HUDEP-2 (cell line): ENCODE results near the gene DMGDH.
"Not testable (repeated sequence)": the region's sequence is repeated elsewhere in the genome, so short reads cannot be mapped to it uniquely, and the experiment has no call there.

Experiments
- DNase-seq, 76 experiments: peaks; one replicate each; lab custom pipeline; 2025; ENCODE audit not compliant: unreplicated experiment in 76 of 76; lab: John Stamatoyannopoulos, UW

Gene DMGDH

DNA sequence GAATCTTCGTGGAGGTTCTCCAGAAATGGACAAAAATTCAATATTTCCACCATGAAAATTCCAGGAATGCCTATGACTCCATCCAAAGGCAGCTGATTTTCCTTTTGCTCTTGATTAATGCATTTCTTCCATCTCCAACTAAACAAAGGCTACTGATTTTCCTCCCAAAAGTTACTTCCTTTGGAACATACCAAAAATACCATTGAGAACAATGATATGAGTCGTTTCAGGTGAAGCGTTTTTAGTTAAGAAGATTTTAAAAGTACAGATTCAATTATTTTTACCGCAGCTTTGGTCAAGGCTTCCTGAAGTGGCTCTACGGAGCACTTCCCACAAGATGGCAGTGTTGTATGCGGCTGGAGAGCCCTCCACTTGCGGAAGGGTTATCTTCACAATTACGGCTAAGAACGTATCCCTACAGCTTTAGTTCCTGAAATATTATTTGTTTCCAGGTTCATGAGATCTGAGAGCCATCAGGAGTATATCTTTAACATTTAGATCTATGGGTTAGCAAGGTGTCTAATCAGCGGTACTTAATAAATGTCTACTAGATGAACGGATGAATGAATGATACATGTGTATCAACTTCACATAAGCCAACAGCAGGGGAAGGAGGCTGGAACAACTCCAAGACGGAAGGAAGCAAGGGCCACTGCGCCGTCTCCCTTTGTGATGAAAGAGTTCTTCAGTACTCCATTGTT is 48.5 kb downstream of the DMGDH start:
- DNase-seq, result peak in 36 of 76 experiments; percentile 1 to 51 (median 14)

DNA sequence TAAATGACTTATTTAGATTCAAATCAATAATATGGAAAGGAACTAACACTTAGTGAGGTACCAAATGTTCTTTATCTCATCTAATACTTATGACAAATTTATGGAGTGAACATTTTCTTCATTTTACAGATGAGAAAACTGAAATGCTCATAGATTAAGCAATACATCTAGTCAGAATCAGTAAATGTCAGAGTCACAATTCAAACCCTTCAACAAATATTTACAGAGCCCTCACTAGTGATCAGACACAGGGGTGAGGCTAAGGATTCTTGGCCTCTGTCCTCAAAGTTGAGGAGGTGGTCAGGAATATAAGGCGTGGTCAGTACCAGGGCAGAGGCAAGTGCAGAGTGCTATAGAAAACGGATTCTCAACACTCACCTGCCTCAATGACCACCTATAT is 54.8 kb downstream of the DMGDH start:
- DNase-seq, result no peak

DNA sequence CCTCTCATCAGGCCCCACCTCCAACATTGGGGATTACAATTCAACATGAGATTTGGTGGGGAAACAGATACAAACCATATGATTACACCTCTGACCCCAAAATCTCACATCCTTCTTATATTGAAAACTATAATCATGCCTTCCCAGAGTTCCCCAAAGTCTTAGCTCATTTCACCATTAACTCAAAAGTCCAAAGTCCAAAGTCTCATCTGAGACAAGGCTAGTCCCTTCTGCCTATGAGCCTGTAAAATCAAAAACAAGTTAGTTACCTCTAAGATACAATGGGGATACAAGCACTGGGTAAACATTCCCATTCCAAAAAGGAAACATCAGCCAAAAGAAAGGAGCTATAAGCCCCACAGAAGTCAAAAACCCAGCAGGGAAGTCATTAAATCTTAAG is 57.6 kb downstream of the DMGDH start:
- DNase-seq, result no peak

DNA sequence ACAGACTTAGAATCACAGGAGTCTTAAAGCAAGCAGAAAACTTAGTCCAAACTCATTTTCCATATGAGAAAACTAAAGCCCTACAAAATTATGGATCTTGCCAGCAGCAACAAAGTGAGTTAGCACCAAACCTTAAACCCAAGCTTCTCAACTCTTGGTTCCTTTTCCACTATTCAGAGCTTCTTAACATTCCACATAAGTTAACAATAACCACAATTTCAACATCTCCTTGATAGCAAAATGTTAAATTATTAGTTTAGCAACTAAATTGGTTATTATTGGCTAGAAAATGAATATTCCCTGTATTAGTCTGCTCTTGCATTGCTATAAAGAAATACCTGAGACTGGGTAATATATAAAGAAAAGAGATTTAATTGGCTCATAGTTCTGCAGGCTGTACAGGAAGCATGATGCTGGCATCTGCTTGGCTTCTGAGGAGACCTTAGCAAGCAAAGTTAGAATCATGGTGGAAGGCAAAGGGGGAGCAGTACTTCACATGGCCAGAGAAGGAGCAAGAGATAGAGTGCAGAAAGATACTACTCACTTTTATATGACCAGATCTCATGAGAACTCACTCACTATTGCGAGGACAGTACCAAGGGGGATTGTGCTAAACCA is 58.1 kb downstream of the DMGDH start:
- DNase-seq, result no peak

DNA sequence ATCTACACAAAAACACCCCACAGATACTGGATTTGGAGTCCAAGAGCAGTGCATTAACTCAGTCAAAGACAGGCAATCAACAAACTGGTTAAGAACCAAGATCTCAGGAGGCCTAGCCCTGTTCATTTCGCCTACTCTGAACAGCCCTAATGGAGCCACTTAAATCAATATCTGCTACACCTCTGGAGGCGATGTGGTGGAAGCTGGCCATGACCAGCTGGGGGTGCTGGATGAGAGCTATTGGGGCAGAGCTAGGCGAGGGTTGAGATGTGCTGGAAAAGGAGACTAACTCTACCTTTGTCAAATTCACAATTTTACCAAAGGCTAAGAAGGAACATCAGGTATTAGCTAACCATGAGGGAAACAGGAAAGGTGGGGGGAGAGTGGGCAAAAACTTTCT is 61.1 kb downstream of the DMGDH start:
- DNase-seq, result no peak

DNA sequence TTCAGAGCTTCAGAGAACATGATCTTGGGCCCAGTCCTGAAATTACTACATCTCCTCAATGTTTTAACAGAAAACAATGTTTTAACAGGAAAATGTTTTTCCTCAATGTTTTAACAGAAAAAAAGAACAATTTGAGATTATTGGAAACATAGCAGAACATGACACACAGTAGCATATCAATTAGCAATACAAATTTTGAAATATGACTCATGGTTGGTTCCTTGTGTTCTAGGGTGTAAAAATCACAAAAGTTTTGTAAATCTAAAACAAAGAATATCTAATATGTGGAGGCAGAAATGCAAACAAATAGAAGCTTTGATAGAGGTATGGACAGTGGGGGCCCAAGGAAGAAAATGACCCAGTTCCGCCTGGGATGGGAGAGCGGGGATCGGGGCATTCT is 61.6 kb downstream of the DMGDH start:
- DNase-seq, result no peak

DNA sequence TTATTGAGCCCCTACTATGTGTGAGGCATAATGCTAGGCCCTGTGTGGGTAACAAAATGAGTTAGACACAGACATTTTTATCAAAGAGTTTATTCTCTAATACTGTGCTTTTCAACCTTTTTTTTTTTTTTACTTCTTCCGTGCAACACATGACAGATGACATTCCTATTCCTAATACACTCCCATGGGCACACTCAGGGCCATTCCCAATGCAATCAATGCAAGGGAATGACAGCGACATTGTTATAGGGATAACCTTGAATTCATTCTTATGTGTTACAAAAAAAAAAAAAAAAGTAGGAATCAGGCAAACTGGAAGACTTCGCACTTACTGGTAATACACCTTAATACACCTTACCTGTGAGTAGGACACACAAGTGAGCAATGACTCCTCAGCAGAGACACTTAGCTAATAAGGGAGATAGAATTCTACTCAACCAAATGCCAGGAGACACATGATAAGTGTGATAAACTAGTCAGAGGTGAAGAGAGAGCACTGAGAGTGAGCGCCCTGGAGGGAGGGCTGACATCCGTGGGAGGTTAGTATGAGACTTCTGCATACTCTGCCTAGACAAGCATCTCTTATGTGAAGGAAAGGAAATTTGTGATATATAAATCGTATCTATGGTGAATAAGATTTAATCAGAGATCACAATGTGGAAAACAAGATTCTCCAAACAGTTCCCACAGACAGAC is 63.4 kb downstream of the DMGDH start:
- DNase-seq, result no peak

DNA sequence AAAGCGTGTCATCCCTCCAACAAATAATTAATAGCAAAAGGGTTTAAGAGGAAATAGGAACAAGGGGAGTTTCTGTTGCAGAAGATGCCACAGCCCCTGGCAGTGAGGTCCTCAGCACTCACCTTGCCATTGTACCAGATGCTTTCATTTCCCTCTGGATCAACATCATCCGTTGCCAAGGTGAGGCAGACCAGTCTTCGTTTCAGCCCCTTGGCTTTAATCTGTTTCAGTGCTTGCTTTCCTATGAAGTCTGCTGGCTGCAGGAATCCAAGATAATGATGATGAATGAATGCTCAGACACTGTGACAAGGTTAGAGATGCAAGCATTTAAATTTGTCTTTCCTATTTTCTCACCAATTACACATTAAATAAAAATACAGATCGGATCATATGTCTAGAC is 64.3 kb downstream of the DMGDH start:
- DNase-seq, result no peak

DNA sequence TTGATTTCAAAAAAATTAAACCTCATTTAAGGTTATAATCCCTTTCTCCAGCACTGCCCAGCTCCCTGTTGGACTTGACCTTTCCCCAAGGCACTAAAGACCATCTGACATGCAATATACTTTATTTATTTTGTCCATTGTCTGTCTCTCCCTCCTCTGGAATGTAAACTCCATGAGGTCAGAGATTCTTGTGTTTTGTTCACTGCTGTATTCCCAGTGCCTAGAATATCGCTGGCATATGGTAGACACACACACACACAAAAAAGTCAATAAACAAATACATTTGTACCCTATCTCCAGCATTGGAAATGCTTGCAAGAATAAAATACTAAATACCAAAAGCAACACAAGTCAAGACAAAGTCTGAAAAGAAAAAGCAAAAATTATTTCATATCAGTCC is 67.1 kb downstream of the DMGDH start:
- DNase-seq, result no peak

DNA sequence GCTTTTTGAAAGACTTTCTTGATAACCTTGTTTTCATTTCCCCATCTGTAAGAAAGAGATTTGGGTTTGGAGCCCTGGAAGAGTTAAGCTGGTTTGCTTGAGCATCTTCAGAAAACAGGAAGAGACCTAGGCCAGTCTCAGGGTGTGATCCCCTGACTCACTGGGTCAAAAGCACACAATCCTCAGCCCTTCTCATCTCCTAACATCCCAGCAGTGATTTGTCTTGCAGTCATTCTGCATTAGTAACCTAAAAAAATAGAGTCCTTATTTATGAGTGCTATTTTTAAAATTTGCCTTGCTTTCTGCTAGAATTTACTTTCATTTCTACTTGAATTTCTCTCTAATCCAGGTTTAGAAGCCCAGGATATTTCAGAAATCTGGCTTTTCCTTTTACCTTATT is 68.0 kb downstream of the DMGDH start:
- no peak for DNase-seq

DNA sequence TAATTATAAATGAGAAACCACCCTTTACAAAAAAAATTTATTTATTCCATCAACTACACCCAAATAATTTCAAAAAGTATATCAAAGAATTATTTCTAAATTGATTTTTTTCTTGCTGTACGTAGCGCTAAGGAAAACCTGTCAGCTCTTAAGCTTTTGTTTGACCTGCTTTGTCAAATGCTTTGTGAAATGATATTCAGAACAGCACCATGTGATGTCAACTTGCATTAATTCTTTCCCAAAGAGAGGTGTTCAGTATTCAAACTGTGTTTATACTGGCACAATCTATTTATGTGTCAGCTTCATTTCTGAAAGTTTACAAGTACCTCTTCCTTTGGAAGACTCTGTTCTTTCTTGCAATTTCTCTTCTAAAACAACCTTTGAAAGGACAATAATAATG is 72.4 kb downstream of the DMGDH start:
- no peak for DNase-seq

DNA sequence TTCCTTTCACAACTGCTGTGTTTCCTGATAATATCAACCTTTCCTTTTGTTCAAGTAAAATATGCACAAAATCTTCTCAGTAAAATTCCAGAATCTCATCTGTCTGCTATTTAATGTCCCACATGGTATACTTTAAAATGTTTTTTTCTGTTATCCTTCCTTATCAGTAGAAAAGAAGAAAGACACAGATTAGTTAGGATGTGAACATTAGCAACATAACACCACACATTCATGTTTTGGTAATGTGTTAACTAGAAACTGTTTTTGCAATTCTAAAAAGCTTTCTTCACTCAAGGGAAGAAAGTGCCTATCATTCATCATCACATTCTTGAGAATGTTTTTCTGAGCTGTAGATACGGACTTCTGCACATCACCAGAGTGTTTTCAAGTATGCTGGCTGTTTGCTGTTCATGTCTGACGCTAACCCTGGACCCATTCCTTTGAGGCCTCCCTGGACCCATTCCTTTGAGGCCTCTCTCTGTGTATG is 73.9 kb downstream of the DMGDH start:
- DNase-seq, result no peak

DNA sequence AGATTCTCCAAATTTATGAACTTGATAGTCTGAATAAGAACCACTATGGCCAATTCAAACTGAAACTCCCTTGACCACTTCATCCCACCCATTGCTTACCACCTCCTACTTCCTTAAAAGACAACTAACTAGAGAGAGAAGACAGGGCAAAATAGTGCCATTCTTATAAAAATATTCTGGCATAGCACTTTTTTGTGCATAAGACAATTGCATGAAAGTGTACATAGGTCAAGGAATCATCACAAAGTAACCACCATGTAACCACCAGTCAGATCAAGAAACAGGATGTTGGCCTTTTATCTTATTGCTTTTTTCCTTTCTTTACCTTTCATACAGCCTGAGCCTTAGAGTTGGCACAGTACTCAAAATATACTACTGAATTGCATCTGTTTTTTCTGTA is 76.3 kb downstream of the DMGDH start:
- DNase-seq, result no peak

DNA sequence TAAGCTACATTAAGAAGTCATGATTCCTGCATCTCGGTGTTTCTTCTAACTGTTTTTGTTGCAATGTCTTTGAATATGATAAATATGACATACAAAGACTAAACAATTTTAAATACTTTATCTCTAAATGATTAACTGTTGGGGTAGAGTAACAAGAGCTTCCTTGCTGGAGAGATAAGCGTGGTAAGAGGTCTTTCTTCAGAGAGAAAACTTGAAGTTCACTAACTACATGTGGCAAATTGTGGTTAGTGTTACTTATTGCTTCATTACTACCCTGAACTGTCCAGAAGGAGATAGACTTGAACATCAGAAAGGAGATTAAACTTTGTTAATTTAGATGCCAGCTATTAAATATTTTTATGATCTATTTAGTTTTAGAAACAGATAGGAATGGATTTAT is 77.3 kb downstream of the DMGDH start:
- no peak for DNase-seq

DNA sequence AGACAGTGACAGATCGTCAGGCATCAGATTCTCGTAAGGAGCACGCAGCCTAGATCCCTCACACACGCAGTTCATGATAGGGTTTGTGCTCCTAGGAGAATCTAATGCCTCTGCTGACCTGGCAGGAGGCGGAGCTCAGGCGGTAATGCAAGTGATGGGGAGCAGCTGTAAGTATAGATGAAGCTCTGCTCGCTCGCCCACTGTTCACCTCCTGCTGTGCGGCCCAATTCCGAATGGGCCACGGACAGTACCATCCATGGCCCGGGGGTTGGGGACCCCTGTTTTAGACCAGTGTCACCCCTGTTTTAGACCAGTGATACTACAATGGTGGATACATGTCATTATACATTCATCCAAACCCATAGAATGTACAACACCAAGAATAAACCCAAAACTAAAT is 80.4 kb downstream of the DMGDH start:
- no peak for DNase-seq

DNA sequence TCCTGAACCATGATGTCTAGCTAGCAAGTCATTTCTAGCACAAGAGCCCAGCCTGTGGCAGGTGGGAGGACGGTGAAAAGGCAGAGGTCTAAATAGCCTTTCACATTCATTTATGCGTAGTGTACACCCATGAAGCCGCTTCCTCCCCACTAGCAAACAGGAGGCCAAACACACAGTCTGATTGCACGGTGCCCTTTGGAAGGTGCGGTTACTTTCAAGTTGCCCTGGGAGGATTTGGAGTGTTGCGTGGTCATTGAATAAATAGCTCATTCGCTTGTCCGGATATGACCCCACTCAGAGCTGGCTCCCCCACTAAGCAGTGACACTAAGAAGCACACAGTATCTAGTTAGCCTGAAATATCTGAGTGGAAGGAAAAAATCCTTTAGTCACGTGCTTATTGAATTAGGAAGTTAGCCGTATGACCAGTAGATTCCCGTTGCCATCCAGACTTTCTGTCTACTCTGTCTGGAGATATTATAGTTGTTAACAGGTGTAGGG is 83.7 kb downstream of the DMGDH start:
- DNase-seq, result peak in 51 of 76 experiments; percentile 2 to 56 (median 21)

DNA sequence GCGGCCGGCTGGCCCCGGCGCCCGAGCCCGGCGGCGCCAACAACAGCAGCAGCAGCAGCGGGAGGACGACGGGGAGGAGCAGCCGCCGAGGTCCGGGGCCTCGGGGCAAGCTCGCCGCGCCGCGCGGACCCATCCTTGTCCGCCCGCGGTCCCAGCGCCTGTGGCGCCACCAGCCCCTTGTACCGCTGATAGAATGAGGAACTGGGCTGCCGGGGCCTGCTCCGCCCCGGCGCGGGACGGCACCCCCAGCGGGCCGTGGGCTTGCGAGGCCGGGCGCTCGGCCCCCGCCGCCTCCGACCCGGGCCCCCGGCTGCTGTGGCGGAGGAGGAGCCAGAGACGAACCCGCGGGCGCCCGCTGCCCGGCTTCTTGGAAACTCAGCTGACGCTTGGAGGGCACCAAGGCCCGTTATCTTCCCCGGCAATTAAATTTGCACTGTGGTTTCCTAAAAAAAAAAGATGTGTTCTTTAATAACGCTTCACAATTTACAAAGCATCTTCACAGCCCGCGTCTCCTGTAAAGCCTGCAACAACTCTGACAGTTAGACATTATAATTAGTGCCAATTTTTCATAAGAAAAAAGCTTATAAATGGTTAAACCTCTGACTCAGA is 84.3 kb downstream of the DMGDH start, which contains the start of gene ARSB:
TSS of gene ARSB (minus strand) at position 195 of the 609 bp plus-strand sequence. CDS start at position 133, 62 bp downstream.
- peak in 62 of 76 experiments; percentile 4 to 79 (median 45) for DNase-seq

DNA sequence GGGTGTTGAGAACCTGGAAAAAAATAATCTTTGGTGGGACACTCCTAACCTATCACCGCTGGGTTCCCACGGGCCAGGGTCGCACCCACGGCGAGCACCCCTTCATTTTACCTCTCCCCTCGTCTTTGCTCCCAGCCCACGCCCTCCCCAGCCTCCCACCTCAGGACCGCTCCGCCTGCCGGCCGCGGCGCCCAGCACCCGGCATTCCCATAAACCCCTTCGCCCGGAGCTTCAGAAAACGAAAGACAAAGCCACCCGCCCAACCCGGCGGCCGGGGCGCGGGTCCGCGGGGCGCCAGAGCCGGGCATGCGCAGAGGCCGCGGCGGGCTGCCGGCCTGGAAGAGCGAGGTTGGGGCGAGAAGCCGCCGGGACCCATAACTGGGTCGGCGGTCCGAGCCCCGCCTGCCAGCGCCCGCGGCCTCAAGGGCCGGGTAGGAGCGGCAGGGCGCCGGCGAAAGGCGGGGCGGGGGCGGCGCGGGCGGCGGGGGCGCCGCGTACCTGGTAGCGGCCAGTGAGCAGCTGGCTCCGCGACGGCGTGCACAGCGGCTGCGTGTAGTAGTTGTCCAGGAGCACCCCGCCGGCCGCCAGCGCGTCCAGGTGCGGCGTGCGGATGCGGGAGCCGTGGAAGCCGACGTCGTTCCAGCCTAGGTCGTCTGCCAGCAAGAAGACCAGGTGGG is 84.9 kb downstream of the DMGDH start:
- DNase-seq, result peak in 72 of 76 experiments; percentile 20 to 79 (median 64)

DNA sequence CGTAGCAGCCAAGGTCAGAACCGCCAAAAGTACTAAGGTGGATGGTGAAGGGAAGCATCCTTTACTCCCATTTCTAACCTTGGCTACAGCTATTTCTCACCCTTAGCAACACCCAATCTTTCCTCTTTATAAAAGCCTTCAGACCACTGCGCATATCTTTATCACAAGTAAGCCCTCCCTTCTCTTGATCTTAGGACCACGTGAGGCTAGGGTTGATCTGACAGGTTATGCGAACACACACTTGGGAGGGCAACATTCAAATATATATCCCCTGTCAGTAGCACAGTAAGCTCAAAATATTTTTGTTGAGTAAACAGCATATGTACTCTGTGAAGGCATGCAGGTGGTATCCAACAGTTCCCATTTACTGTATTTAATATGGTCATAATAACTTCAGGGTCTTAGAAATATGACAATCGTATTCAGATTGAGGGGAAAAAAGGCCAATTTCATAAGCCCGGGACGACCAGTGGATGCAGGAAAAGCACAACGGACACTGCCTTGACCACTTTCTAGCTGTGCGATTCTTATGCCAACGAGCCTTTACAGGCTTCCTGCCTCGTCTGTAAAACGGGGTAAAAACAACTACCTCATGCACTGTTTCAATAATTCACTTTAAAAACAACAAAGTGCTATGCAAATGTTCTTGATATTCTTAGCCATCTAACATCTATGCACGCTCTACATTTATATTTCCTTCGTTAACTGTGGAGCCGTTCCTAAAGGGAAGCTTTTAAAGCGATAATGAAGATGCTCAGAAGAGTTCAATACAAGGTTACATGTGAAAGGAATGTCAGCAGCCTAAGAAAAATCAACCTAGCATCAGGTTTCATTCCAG is 85.7 kb downstream of the DMGDH start:
- peak in 5 of 76 experiments; percentile 4 to 19 (median 8) for DNase-seq

DNA sequence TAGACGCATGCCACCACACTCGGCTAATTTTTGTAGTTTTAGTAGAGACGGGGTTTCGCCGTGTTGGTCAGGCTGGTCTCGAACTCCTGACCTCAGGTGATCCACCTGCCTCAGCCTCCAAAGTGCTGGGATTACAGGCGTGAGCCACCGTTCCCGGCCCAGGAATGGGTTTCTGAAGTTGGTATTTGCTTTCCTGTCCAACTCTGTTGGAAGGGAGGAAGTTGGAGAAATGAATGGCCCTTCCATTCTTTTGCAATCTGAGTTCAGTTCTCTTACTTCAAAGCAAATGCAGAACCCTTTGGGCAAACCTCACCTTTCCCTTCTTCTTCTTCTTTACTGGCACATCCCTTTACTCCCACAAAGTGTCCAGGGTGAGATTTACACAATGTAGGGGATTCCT is 86.3 kb downstream of the DMGDH start:
- DNase-seq, result not testable (repeated sequence)
